HG03108 (cell line): ENCODE data around the gene PSAPL1.

Source experiments
- ATAC-seq: cut with Tn5 transposase; IDR thresholded peaks from one replicate; pipeline ENCODE4 v1.9.1; 2021; ENCODE audit warnings: moderate library complexity; ENCODE audit not compliant: unreplicated experiment

The PSAPL1 gene

GRCh38 chr4:7431696-7432530 lies 2.8 kb downstream of the PSAPL1 start:
- ATAC-seq, result no peak

- ATAC-seq, result no peak
These were observed 3.6 kb downstream of the PSAPL1 start for GRCh38 chr4:7430965-7431695.

GRCh38 chr4:7430368-7430964 lies 4.3 kb downstream of the PSAPL1 start:
- ATAC-seq, result no peak

- ATAC-seq, result no peak
These were observed 5.1 kb downstream of the PSAPL1 start for GRCh38 chr4:7429601-7430078.

- ATAC-seq, result no peak
These were observed 5.7 kb downstream of the PSAPL1 start for GRCh38 chr4:7429069-7429416.

GRCh38 chr4:7428261-7429068 lies 6.3 kb downstream of the PSAPL1 start:
- ATAC-seq, result no peak

GRCh38 chr4:7427831-7428260 lies 6.9 kb downstream of the PSAPL1 start:
- no peak for ATAC-seq

GRCh38 chr4:7427361-7427760 lies 7.4 kb downstream of the PSAPL1 start:
- no peak for ATAC-seq

GRCh38 chr4:7426525-7427171 lies 8.1 kb downstream of the PSAPL1 start:
- ATAC-seq, result no peak

GRCh38 chr4:7425591-7426468 lies 8.9 kb downstream of the PSAPL1 start:
- no peak for ATAC-seq

GRCh38 chr4:7425124-7425523 lies 9.6 kb downstream of the PSAPL1 start:
- ATAC-seq, result no peak

GRCh38 chr4:7424553-7425111 lies 10.1 kb downstream of the PSAPL1 start:
- no peak for ATAC-seq

GRCh38 chr4:7423801-7424552 lies 10.8 kb downstream of the PSAPL1 start:
- ATAC-seq, result no peak

GRCh38 chr4:7423391-7423790 lies 11.3 kb downstream of the PSAPL1 start:
- no peak for ATAC-seq

GRCh38 chr4:7422898-7423180 lies 11.9 kb downstream of the PSAPL1 start:
- ATAC-seq, result no peak

GRCh38 chr4:7422151-7422897 lies 12.4 kb downstream of the PSAPL1 start:
- no peak for ATAC-seq

GRCh38 chr4:7421356-7422150 lies 13.2 kb downstream of the PSAPL1 start:
- ATAC-seq, result no peak
